Stomach smooth muscle (tissue), 2 donors: ENCODE results near the gene WNT3A.
A peak's percentile ranks its signal among the peaks of the same experiment; 100 is the strongest.

Experiments
- H3K27ac ChIP-seq: one replicate; pipeline ENCODE4 v1.7.0; 2013; ENCODE audit warnings: mild to moderate bottlenecking, low read length, inconsistent platforms
- H3K27me3 ChIP-seq, 2 donors: one replicate each; pipeline ENCODE4 v1.7.0; 2013; ENCODE audit warnings: low read length in 2 of 2; ENCODE audit not compliant: insufficient read depth in 2 of 2, control insufficient read depth in 1 of 2
- H3K36me3 ChIP-seq, 2 donors: one replicate each; pipeline ENCODE4 v1.7.0; 2013; ENCODE audit warnings: low read length in 2 of 2; ENCODE audit not compliant: control insufficient read depth in 2 of 2, insufficient read depth in 2 of 2
- H3K4me1 ChIP-seq: one replicate; pipeline ENCODE4 v1.7.0; 2013; ENCODE audit warnings: low read length; ENCODE audit not compliant: control insufficient read depth, insufficient read depth
- H3K4me3 ChIP-seq, 2 donors: one replicate each; pipeline ENCODE4 v1.7.0; 2013; ENCODE audit warnings: low read length in 2 of 2
- H3K9ac ChIP-seq, 2 donors: one replicate each; pipeline ENCODE4 v1.7.0; 2013; ENCODE audit warnings: low read length in 2 of 2, mild to moderate bottlenecking in 1 of 2
- H3K9me3 ChIP-seq, 2 donors: one replicate each; pipeline ENCODE4 v1.7.0; 2013; ENCODE audit warnings: low read length in 2 of 2; ENCODE audit not compliant: control insufficient read depth in 2 of 2
- donor health status: healthy.
- donor health status: Pancreatic carcinoma.

Gene WNT3A

GRCh38 chr1:228076796-228077430 is 70.1 kb downstream of the WNT3A start:
- H3K9ac ChIP-seq = no peak overlapping the region
- no peaks in the 10 kb centered on the region for H3K36me3 ChIP-seq
- peak overlapping the region; percentile 41 for H3K27ac ChIP-seq

GRCh38 chr1:228077565-228078330 is 71.0 kb downstream of the WNT3A start:
- peak overlapping the region; percentile 41 for H3K27ac ChIP-seq
- no peaks in the 10 kb centered on the region for H3K9me3 ChIP-seq
- no peak overlapping the region for H3K9ac ChIP-seq
- H3K36me3 ChIP-seq = no peaks in the 10 kb centered on the region
- no peak overlapping the region for H3K4me3 ChIP-seq
- peaks cover 0 to under 1% of the 10 kb centered on the region in 2 donors for H3K27me3 ChIP-seq
- H3K4me1 ChIP-seq = peaks cover 17% of the 10 kb centered on the region

More at GRCh38 chr1:228076796-228077430, 70.1 kb downstream of the WNT3A start:
- Histone ChIP-seq H3K4me3 (no peak overlapping the region), H3K27me3 (peaks cover 5 to 8% of the 10 kb centered on the region in 2 donors), H3K9me3 (no peaks in the 10 kb centered on the region), H3K4me1 (peaks cover 17% of the 10 kb centered on the region)

GRCh38 chr1:228079013-228079412 is 72.2 kb downstream of the WNT3A start:
- peaks cover 25% of the 10 kb centered on the region for H3K4me1 ChIP-seq
- H3K9ac ChIP-seq = no peak overlapping the region
- no peaks in the 10 kb centered on the region for H3K27me3 ChIP-seq

GRCh38 chr1:228079601-228080263 is 72.9 kb downstream of the WNT3A start:
- no peaks in the 10 kb centered on the region for H3K9me3 ChIP-seq
- H3K27ac ChIP-seq = no peak overlapping the region
- H3K27me3 ChIP-seq = no peaks in the 10 kb centered on the region
- no peak overlapping the region for H3K4me3 ChIP-seq
- no peak overlapping the region for H3K9ac ChIP-seq
- peaks cover 32% of the 10 kb centered on the region for H3K4me1 ChIP-seq
- no peaks in the 10 kb centered on the region for H3K36me3 ChIP-seq

More at GRCh38 chr1:228079013-228079412, 72.2 kb downstream of the WNT3A start:
- H3K9me3 ChIP-seq = no peaks in the 10 kb centered on the region
- no peak overlapping the region for H3K4me3 ChIP-seq
- H3K36me3 ChIP-seq = no peaks in the 10 kb centered on the region
- no peak overlapping the region for H3K27ac ChIP-seq

GRCh38 chr1:228081144-228081543 is 74.3 kb downstream of the WNT3A start:
- H3K4me1 ChIP-seq = peaks cover 46% of the 10 kb centered on the region
- H3K27me3 ChIP-seq = no peaks in the 10 kb centered on the region
- H3K9me3 ChIP-seq = no peaks in the 10 kb centered on the region
- peak overlapping the region; percentile 74 to 98 for H3K4me3 ChIP-seq
- peak overlapping the region in 1 of 2 donors; percentile 84 for H3K9ac ChIP-seq
- H3K36me3 ChIP-seq = no peaks in the 10 kb centered on the region
- no peak overlapping the region for H3K27ac ChIP-seq

GRCh38 chr1:228081578-228082213 is 74.9 kb downstream of the WNT3A start:
- Histone ChIP-seq H3K4me3 (peak overlapping the region; percentile 74 to 98), H3K9ac (peak overlapping the region; percentile 76 to 84), H3K27ac (peak overlapping the region; percentile 87), H3K9me3 (no peaks in the 10 kb centered on the region), H3K27me3 (no peaks in the 10 kb centered on the region), H3K4me1 (peaks cover 51% of the 10 kb centered on the region), H3K36me3 (no peaks in the 10 kb centered on the region)

GRCh38 chr1:228082214-228082917 is 75.6 kb downstream of the WNT3A start, which contains the start of gene ARF1:
Gene ARF1, plus strand, starts transcription at chr1:228082708. Its CDS starts 14,407 bp downstream, at chr1:228097115.
- H3K4me1 ChIP-seq = peaks cover 54% of the 10 kb centered on the region
- no peaks in the 10 kb centered on the region for H3K9me3 ChIP-seq
- no peaks in the 10 kb centered on the region for H3K36me3 ChIP-seq
- H3K4me3 ChIP-seq = peak within 1 kb of the TSS; percentile 85 to 98
- no peaks in the 10 kb centered on the region for H3K27me3 ChIP-seq
- peak within 1 kb of the TSS; percentile 87 for H3K27ac ChIP-seq
- peak within 1 kb of the TSS; percentile 95 to 98 for H3K9ac ChIP-seq

GRCh38 chr1:228082918-228083870 is 76.4 kb downstream of the WNT3A start:
- no peaks in the 10 kb centered on the region for H3K27me3 ChIP-seq
- peak overlapping the region; percentile 95 to 98 for H3K9ac ChIP-seq
- peaks cover 58% of the 10 kb centered on the region for H3K4me1 ChIP-seq

GRCh38 chr1:228083871-228084278 is 77.1 kb downstream of the WNT3A start:
- Histone ChIP-seq H3K36me3 (peaks cover 0 to 3% of the 10 kb centered on the region in 2 donors), H3K27me3 (no peaks in the 10 kb centered on the region), H3K27ac (peak overlapping the region; percentile 87), H3K9ac (peak overlapping the region; percentile 95 to 98), H3K4me1 (peaks cover 64% of the 10 kb centered on the region), H3K9me3 (no peaks in the 10 kb centered on the region), H3K4me3 (peak overlapping the region; percentile 85 to 98)

More at GRCh38 chr1:228082918-228083870, 76.4 kb downstream of the WNT3A start:
- Histone ChIP-seq H3K9me3 (no peaks in the 10 kb centered on the region), H3K27ac (peak overlapping the region; percentile 87), H3K4me3 (peak overlapping the region; percentile 85 to 98), H3K36me3 (no peaks in the 10 kb centered on the region)
